Cardiac muscle cell (in vitro differentiated cells and primary cell): Measurements from ENCODE around the gene RAF1. TPM values are rescaled to one million over a fixed set of nuclear protein-coding genes. Genes with fewer than 3 reads are reported as not detected.

Experiments
- DNase-seq, 2 donors: peaks; one replicate each; pipeline versions ENCODE4 v3.0.0 to v3.0.0-alpha.2; 2010 to 2017; ENCODE audit warnings: low read depth in 1 of 2, low spot score in 1 of 2
- H3K27ac ChIP-seq: fragments of 200-600 bp; sonication (generic); 2 replicates; pipeline ENCODE4 v1.5.1; 2016
- H3K27me3 ChIP-seq: fragments of 200-600 bp; sonication (generic); 2 replicates; pipeline ENCODE4 v1.6.0; 2016; ENCODE audit warnings: control low read depth
- H3K36me3 ChIP-seq: fragments of 200-600 bp; sonication (generic); 2 replicates; pipeline ENCODE4 v1.5.1; 2016; ENCODE audit warnings: control low read depth
- H3K4me1 ChIP-seq: fragments of 200-600 bp; sonication (generic); 2 replicates; pipeline ENCODE4 v1.8.1; 2017; ENCODE audit warnings: low read depth, mild to moderate bottlenecking, mixed run types
- H3K4me3 ChIP-seq: fragments of 200-600 bp; sonication (generic); 2 replicates; pipeline ENCODE4 v1.5.1; 2016; ENCODE audit warnings: mild to moderate bottlenecking
- H3K9me3 ChIP-seq: fragments of 200-600 bp; sonication (generic); 2 replicates; pipeline ENCODE4 v1.5.1; 2017; ENCODE audit warnings: low read depth, mild to moderate bottlenecking, control low read depth
- CTCF ChIP-seq: IDR thresholded peaks from 2 replicates; pipeline ENCODE4 v1.5.1; 2012; ENCODE audit warnings: low read depth, mild to moderate bottlenecking, low read length
- polyA plus RNA-seq: library from polyadenylated mRNA; unstranded; fragments of >200 nt; fragmentation: Nextera tagmentation; extraction: Ambion mirVana; gene quantifications from 2 replicates; pipeline ENCODE4 v1.2.1, GENCODE V29; 2016
- total RNA-seq: library from RNA; depleted of rRNA; stranded (reverse); fragments of >200 nt; gene quantifications from 2 replicates; pipeline ENCODE4 v1.2.3, GENCODE V29; 2016

Gene RAF1
- total and polyA plus RNA-seq, 2 experiments from 2014 or later: 82.8 to 153 TPM

GRCh38 chr3:12655701-12656100, 8.2 kb downstream of the RAF1 start:
- Histone ChIP-seq H3K9me3 (no peaks in the 10 kb centered on the region), H3K27me3 (no peaks in the 10 kb centered on the region), H3K4me1 (peaks cover 26% of the 10 kb centered on the region), H3K4me3 (no peak overlapping the region), H3K36me3 (no peaks in the 10 kb centered on the region), H3K27ac (peak overlapping the region; percentile 45)
- no peak for TF ChIP-seq CTCF
- DNase-seq: no peak

GRCh38 chr3:12653747-12654146, 10.2 kb downstream of the RAF1 start:
- H3K9me3 ChIP-seq: no peaks in the 10 kb centered on the region
- DNase-seq: no peak
- TF ChIP-seq CTCF: no peak
- H3K4me3 ChIP-seq: no peak overlapping the region
- H3K36me3 ChIP-seq: no peaks in the 10 kb centered on the region
- H3K27ac ChIP-seq: peak overlapping the region; percentile 56
- peaks cover 19% of the 10 kb centered on the region for H3K4me1 ChIP-seq
- H3K27me3 ChIP-seq: no peaks in the 10 kb centered on the region

- no peak overlapping the region for H3K27ac ChIP-seq
- no peak overlapping the region for H3K4me3 ChIP-seq
- no peak for DNase-seq
- H3K9me3 ChIP-seq: no peaks in the 10 kb centered on the region
- TF ChIP-seq CTCF: no peak
- H3K27me3 ChIP-seq: no peaks in the 10 kb centered on the region
- H3K4me1 ChIP-seq: peaks cover 15% of the 10 kb centered on the region
- no peaks in the 10 kb centered on the region for H3K36me3 ChIP-seq
Observed at GRCh38 chr3:12648384-12648959, 15.4 kb downstream of the RAF1 start.

GRCh38 chr3:12644331-12644937, 19.5 kb downstream of the RAF1 start:
- no peak overlapping the region for H3K4me3 ChIP-seq
- peak in 1 of 2 donors; percentile 79 for DNase-seq
- peaks cover 17% of the 10 kb centered on the region for H3K4me1 ChIP-seq
- H3K36me3 ChIP-seq: no peaks in the 10 kb centered on the region
- H3K27me3 ChIP-seq: no peaks in the 10 kb centered on the region
- H3K27ac ChIP-seq: peak overlapping the region; percentile 49
- TF ChIP-seq CTCF: no peak
- H3K9me3 ChIP-seq: no peaks in the 10 kb centered on the region

- Histone ChIP-seq H3K4me1 (peaks cover 17% of the 10 kb centered on the region), H3K27me3 (no peaks in the 10 kb centered on the region), H3K9me3 (no peaks in the 10 kb centered on the region), H3K27ac (peak overlapping the region; percentile 49), H3K36me3 (no peaks in the 10 kb centered on the region), H3K4me3 (no peak overlapping the region)
- no peak for TF ChIP-seq CTCF
- DNase-seq: no peak
Observed at GRCh38 chr3:12643724-12644123, 20.2 kb downstream of the RAF1 start.
